BLaER1 treated with 17β-estradiol and CSF1 and Interleukin-3, amounts not matched to agents 10 nM and 100 nM (cell line): ENCODE data around the gene CFAP54.
A peak's percentile ranks its signal among the peaks of the same experiment; 100 is the strongest.

Experiments
- H3K27ac ChIP-seq, 11 experiments: shearing (Covaris generic); formaldehyde crosslinking; 2 replicates each; pipeline ENCODE4 v1.8.1; 2022
- H3K27me3 ChIP-seq, 11 experiments: shearing (Covaris generic); formaldehyde crosslinking; 2 replicates each; pipeline ENCODE4 v1.8.1; 2022
- H3K36me3 ChIP-seq, 11 experiments: shearing (Covaris generic); formaldehyde crosslinking; 2 replicates each; pipeline ENCODE4 v1.8.1; 2022
- H3K4me1 ChIP-seq, 10 experiments: shearing (Covaris generic); formaldehyde crosslinking; 2 replicates each; pipeline ENCODE4 v1.8.1; 2022
- H3K4me2 ChIP-seq, 11 experiments: shearing (Covaris generic); formaldehyde crosslinking; 2 replicates each; pipeline ENCODE4 v1.8.1; 2022
- H3K4me3 ChIP-seq, 10 experiments: shearing (Covaris generic); formaldehyde crosslinking; 2 replicates each; pipeline ENCODE4 v1.8.1; 2022
- H3K9ac ChIP-seq, 11 experiments: shearing (Covaris generic); formaldehyde crosslinking; 2 replicates each; pipeline ENCODE4 v1.8.1; 2022
- H3K9me3 ChIP-seq, 11 experiments: shearing (Covaris generic); formaldehyde crosslinking; replicated peaks in 1 of 11; 2 replicates each; pipeline ENCODE4 v1.8.1; 2022
- H4K20me1 ChIP-seq, 11 experiments: shearing (Covaris generic); formaldehyde crosslinking; 2 replicates each; pipeline ENCODE4 v1.8.1; 2022
- Cebpa-rat ChIP-seq, 11 experiments: shearing (Covaris generic); IDR thresholded peaks; 2 replicates each; pipeline ENCODE4 v1.8.1; 2022

Gene CFAP54

GRCh38 chr12:96907671-96908422 lies 418.5 kb downstream of the CFAP54 start:
- peaks cover 0 to under 1% (median 0%) of the 10 kb centered on the region in 11 experiments; a peak in 1 of 22 replicates for H3K9me3 ChIP-seq
- H3K27ac ChIP-seq = peak overlapping the region; percentile 78 to 91 (median 89)
- peak overlapping the region; percentile 78 to 93 (median 87) for H3K4me3 ChIP-seq

GRCh38 chr12:96908423-96908675 lies 419.0 kb downstream of the CFAP54 start:
- peaks cover 0 to 5% (median 0%) of the 10 kb centered on the region in 11 experiments; a peak in 2 of 22 replicates for H3K9me3 ChIP-seq
- TF ChIP-seq Cebpa-rat (IDR thresholded peaks at IDR 0.05) = no peak
- peaks cover 31 to 46% (median 42%) of the 10 kb centered on the region in 10 experiments for H3K4me1 ChIP-seq
- peaks cover 0 to 22% (median 9%) of the 10 kb centered on the region in 11 experiments; a peak in 18 of 22 replicates for H3K36me3 ChIP-seq
- H3K4me3 ChIP-seq = peak overlapping the region; percentile 78 to 93 (median 87)
- peak overlapping the region in 6 of 11 experiments; percentile 88 to 91 (median 89); a peak in 5 of 22 replicates for H3K27ac ChIP-seq
- peak overlapping the region; percentile 77 to 93 (median 88) for H3K4me2 ChIP-seq
- peak overlapping the region; percentile 86 to 94 (median 90); a peak in 19 of 22 replicates for H3K9ac ChIP-seq
- H3K27me3 ChIP-seq = no peaks in the 10 kb centered on the region
- H4K20me1 ChIP-seq = peaks cover 0 to 6% (median 0%) of the 10 kb centered on the region in 11 experiments; a peak in 5 of 22 replicates

More at GRCh38 chr12:96907671-96908422, 418.5 kb downstream of the CFAP54 start:
- Histone ChIP-seq H3K27me3 (no peaks in the 10 kb centered on the region), H3K4me2 (peak overlapping the region; percentile 77 to 93 (median 88)), H4K20me1 (peaks cover 0 to 3% (median 0%) of the 10 kb centered on the region in 11 experiments; a peak in 5 of 22 replicates), H3K9ac (peak overlapping the region; percentile 86 to 94 (median 90)), H3K36me3 (peaks cover 0 to 17% (median 3%) of the 10 kb centered on the region in 11 experiments; a peak in 15 of 22 replicates), H3K4me1 (peaks cover 31 to 46% (median 42%) of the 10 kb centered on the region in 10 experiments)
- no peak for TF ChIP-seq Cebpa-rat (IDR thresholded peaks at IDR 0.05)

GRCh38 chr12:96912261-96912660 lies 422.9 kb downstream of the CFAP54 start:
- H3K27ac ChIP-seq = no peak overlapping the region
- no peak overlapping the region for H3K4me3 ChIP-seq
- H3K4me1 ChIP-seq = peaks cover 31 to 40% (median 37%) of the 10 kb centered on the region in 10 experiments
- TF ChIP-seq Cebpa-rat (IDR thresholded peaks at IDR 0.05) = no peak
- H3K9ac ChIP-seq = no peak overlapping the region
- H3K9me3 ChIP-seq = peaks cover 0 to 13% (median 9%) of the 10 kb centered on the region in 11 experiments; a peak in 6 of 22 replicates
- no peak overlapping the region for H3K4me2 ChIP-seq
- H4K20me1 ChIP-seq = peaks cover 0 to 6% (median 0%) of the 10 kb centered on the region in 11 experiments; a peak in 6 of 22 replicates
- no peaks in the 10 kb centered on the region for H3K27me3 ChIP-seq
- peaks cover 0 to 46% (median 28%) of the 10 kb centered on the region in 11 experiments; a peak in 20 of 22 replicates for H3K36me3 ChIP-seq

- H3K27me3 ChIP-seq = no peaks in the 10 kb centered on the region
- H3K4me1 ChIP-seq = peaks cover 29 to 38% (median 36%) of the 10 kb centered on the region in 10 experiments
- H3K9ac ChIP-seq = no peak overlapping the region
- no peak overlapping the region for H3K4me3 ChIP-seq
- H3K4me2 ChIP-seq = no peak overlapping the region
- peaks cover 0 to 13% (median 9%) of the 10 kb centered on the region in 11 experiments; a peak in 6 of 22 replicates for H3K9me3 ChIP-seq
- no peak for TF ChIP-seq Cebpa-rat (IDR thresholded peaks at IDR 0.05)
- peaks cover 0 to 6% (median 0%) of the 10 kb centered on the region in 11 experiments; a peak in 6 of 22 replicates for H4K20me1 ChIP-seq
- no peak overlapping the region for H3K27ac ChIP-seq
- peaks cover 0 to 46% (median 28%) of the 10 kb centered on the region in 11 experiments; a peak in 20 of 22 replicates for H3K36me3 ChIP-seq
Measured at GRCh38 chr12:96912943-96913342, 423.6 kb downstream of the CFAP54 start.

- Histone ChIP-seq H3K4me2 (no peak overlapping the region), H4K20me1 (peaks cover 0 to 12% (median 0%) of the 10 kb centered on the region in 11 experiments; a peak in 2 of 22 replicates), H3K27ac (no peak overlapping the region), H3K4me1 (no peaks in the 10 kb centered on the region), H3K9me3 (peaks cover 10 to 30% (median 24%) of the 10 kb centered on the region in 11 experiments; a peak in 20 of 22 replicates), H3K4me3 (no peak overlapping the region), H3K27me3 (no peaks in the 10 kb centered on the region), H3K9ac (no peak overlapping the region), H3K36me3 (peaks cover 33 to 80% (median 55%) of the 10 kb centered on the region in 11 experiments)
- TF ChIP-seq Cebpa-rat (IDR thresholded peaks at IDR 0.05) = no peak
Measured at GRCh38 chr12:96919510-96920210, 430.3 kb downstream of the CFAP54 start.
